ENCODE results near the gene NDUFS8. TPM values are rescaled to one million over a fixed set of nuclear protein-coding genes. Genes with fewer than 3 reads are reported as not detected.

NDUFS8 gene
- total RNA-seq, 1 donor from 2014 or later, result 125 TPM

DNA sequence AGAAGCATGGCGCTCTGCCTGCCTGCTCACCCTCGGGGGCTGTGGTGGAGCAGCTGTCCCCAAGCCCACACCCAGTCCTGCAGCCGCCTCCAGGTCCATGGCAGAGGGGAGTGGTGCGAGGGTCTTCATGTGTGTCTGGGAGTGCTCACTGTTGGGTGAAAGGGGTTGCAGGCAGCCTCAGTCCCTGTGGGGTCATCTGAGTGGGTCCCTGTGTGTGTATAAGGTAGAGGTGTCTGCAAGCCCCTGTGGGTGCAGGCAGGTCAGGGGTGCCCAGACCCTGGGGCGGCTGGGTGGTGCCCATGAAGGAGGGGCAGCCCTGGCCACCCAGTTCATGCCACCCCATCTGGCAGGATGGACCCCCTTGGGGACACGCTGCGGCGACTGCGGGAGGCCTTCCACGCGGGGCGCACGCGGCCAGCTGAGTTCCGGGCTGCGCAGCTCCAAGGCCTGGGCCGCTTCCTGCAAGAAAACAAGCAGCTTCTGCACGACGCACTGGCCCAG lies 15.5 kb upstream of the NDUFS8 start:
- no peaks in the 10 kb centered on the region for H3K9me3 Mint-ChIP-seq
- no peak overlapping the region for H3K27ac Mint-ChIP-seq
- intact Hi-C loops (cut with micrococcal nuclease), result no loop called here
- H3K27me3 Mint-ChIP-seq (ENCODE audit: low read depth), result no peaks in the 10 kb centered on the region
- no peak overlapping the region for H3K4me3 Mint-ChIP-seq (ENCODE audit: low read depth)
- DNase-seq (ENCODE audit: low spot score), result no peak
- no peaks in the 10 kb centered on the region for H3K4me1 Mint-ChIP-seq (ENCODE audit: low read depth)
- H3K36me3 Mint-ChIP-seq (ENCODE audit: low read depth), result no peaks in the 10 kb centered on the region

DNA sequence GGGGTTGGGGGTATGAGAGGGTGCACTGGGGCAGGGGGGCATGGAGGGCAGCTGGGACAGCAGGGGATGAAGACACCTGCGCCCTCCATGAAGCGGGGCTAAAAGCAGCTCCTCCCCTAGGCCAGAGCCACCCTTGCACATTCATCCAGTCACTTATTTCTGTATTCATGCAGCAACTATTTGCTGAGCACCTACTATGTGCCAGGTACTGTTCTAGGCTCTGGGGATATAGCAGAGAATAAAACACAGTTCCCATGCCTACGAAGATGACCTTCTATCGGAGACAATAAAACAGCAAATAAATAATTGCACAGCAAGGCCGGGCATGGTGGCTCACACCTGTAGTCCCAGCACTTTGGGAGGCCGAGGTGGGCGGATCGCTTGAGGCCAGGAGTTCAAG lies 15.0 kb upstream of the NDUFS8 start:
- Mint-ChIP-seq H3K4me1 (ENCODE audit: low read depth) (no peaks in the 10 kb centered on the region), H3K27me3 (ENCODE audit: low read depth) (no peaks in the 10 kb centered on the region), H3K36me3 (ENCODE audit: low read depth) (no peaks in the 10 kb centered on the region), H3K4me3 (ENCODE audit: low read depth) (no peak overlapping the region), H3K27ac (no peak overlapping the region), H3K9me3 (no peaks in the 10 kb centered on the region)
- intact Hi-C loops (cut with micrococcal nuclease), result no loop called here
- no peak for DNase-seq (ENCODE audit: low spot score)

DNA sequence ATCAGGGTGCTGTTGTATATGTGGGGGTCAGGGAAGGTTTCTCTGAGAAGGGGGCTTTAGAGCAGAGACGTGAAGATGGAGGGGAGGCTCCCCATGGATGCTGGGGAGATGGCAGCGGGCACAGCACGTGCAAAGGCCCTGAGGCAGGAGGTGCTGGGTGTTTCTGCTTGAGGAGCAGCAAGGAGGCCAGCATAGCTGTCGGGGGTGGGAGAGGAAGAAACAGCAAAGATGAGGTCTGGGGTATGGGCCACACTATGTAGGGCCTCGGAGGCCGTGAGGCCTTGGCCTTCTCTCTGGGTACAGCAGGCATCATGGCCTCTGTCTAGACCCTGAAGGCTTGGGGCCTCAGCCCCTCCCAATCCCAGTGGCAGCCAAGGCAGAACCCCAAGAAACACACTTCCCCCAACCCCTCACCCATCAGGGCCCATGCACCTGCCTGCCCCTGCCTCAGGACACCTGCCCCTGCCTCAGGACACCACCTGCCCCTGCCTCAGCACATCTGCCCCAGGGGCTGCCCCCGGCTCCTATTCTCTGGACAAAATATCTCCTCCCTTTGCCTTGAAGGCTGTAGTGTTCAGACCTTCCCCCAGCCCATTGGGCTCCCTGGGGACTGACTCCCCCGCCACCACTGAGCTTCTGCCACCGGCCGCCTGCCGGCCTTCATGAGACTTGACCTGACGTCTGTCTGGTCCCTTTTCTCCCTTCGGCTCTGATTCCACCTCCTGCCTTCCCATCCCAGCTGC lies 14.1 kb upstream of the NDUFS8 start:
- no peak for DNase-seq (ENCODE audit: low spot score)
- no peak overlapping the region for H3K4me3 Mint-ChIP-seq (ENCODE audit: low read depth)
- H3K27me3 Mint-ChIP-seq (ENCODE audit: low read depth), result no peaks in the 10 kb centered on the region
- H3K9me3 Mint-ChIP-seq, result no peaks in the 10 kb centered on the region
- no peak overlapping the region for H3K27ac Mint-ChIP-seq
- no peaks in the 10 kb centered on the region for H3K36me3 Mint-ChIP-seq (ENCODE audit: low read depth)
- no peaks in the 10 kb centered on the region for H3K4me1 Mint-ChIP-seq (ENCODE audit: low read depth)
- intact Hi-C loops (cut with micrococcal nuclease), result no loop called here

DNA sequence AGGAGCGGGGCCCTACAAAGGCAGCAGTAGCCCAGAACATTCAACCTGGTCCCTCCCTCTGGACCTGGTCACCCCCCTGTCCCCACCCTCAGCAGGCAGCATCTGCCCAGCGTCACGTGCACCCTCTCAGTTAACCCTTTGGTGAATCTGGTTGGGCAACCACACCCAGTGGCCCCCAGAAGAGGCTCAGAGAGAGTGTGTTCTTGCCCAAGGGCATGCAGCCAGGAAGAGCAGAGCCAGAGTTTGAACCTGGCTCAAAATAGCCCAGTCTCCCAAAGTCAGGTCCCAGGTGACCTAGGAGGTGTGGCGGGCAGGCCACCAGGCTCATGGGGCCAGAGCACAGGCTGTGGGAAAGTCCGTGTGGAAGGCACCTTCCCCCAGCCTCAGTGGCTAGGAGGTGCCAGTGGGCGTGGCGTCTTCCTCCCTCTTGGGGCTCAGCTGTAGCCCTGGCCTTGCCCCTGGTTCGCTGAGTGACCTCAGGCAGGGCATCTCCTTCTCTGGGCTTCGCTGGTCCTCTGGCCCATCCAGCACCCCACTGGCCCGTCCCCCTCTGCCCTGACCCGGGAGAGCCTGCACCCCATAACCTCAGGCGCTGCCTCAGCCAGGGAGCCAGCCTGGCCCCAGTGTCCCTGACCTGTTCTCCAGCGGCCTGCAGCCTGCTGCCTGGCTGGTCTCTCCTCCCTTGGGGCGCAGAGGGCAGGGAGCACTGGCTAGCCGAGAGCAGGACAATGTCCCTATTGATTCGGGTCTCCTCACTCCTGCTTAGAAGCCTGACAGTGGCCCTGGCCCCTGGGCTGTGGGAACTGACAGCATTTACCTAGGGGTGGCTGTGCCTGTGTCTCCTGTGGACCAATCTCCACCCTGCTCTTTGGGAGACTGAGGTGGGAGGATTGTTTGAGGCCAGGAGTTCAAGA lies 13.3 kb upstream of the NDUFS8 start:
- Mint-ChIP-seq H3K9me3 (no peaks in the 10 kb centered on the region), H3K27me3 (ENCODE audit: low read depth) (no peaks in the 10 kb centered on the region), H3K27ac (no peak overlapping the region), H3K4me3 (ENCODE audit: low read depth) (no peak overlapping the region), H3K36me3 (ENCODE audit: low read depth) (no peaks in the 10 kb centered on the region), H3K4me1 (ENCODE audit: low read depth) (no peaks in the 10 kb centered on the region)
- DNase-seq (ENCODE audit: low spot score), result no peak
- intact Hi-C loops (cut with micrococcal nuclease), result no loop called here

DNA sequence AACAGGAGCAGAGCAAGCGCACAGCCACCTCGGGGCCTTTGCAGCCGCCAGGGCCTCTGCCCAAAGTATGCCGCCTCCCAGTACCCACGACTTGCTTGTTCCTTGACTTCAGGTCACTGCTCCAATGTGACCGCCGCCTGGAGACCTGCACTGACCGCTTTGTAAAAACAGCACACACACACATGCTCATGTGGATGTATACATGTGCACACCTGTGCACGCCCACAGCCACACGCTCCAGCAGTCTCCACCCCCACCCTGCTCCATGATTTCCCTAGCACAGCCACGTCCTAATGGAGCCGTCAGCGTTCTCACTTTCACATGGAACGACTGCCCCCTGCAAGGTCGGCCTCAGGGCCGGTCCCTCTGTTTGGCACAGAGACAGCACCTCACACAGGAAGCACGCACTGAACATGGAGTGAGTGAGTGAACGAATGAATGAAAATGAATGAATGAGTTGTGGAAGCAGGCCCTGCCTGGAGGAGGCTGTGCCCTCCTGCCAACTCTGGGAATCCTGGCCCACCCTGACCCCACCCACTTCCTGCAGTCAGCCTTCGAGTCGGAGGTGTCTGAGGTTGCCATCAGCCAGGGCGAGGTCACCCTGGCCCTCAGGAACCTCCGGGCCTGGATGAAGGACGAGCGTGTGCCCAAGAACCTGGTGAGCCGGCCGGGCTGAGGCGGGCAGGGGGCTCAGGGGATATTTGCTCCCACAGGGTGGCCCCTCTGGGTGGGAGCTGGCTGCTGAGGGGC lies 12.3 kb upstream of the NDUFS8 start:
- no peak overlapping the region for H3K4me3 Mint-ChIP-seq (ENCODE audit: low read depth)
- intact Hi-C loops (cut with micrococcal nuclease), result no loop called here
- no peak for DNase-seq (ENCODE audit: low spot score)
- no peaks in the 10 kb centered on the region for H3K27me3 Mint-ChIP-seq (ENCODE audit: low read depth)
- H3K9me3 Mint-ChIP-seq, result no peaks in the 10 kb centered on the region
- H3K36me3 Mint-ChIP-seq (ENCODE audit: low read depth), result no peaks in the 10 kb centered on the region
- H3K4me1 Mint-ChIP-seq (ENCODE audit: low read depth), result no peaks in the 10 kb centered on the region
- H3K27ac Mint-ChIP-seq, result no peak overlapping the region

DNA sequence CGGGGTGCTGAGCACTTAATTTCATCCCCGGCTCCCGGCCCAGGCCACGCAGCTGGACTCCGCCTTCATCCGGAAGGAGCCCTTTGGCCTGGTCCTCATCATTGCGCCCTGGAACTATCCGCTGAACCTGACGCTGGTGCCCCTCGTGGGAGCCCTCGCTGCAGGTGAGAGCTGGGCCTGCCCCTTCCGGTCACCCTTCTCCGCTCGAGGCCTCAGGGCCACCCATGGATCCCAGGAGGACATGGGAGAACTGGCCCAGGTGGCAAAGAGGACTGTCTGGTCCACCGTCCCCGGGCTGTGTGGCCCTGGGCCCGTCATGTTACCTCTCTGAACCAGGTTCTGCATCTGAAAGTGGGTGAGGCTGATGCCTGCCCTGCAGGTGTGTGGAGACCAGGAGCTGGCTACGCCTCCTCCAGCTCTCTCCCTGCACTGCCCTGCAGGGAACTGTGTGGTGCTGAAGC lies 11.7 kb upstream of the NDUFS8 start:
- H3K4me1 Mint-ChIP-seq (ENCODE audit: low read depth), result no peaks in the 10 kb centered on the region
- H3K27ac Mint-ChIP-seq, result no peak overlapping the region
- H3K27me3 Mint-ChIP-seq (ENCODE audit: low read depth), result no peaks in the 10 kb centered on the region
- no peak for DNase-seq (ENCODE audit: low spot score)
- H3K9me3 Mint-ChIP-seq, result no peaks in the 10 kb centered on the region
- no peak overlapping the region for H3K4me3 Mint-ChIP-seq (ENCODE audit: low read depth)
- no peaks in the 10 kb centered on the region for H3K36me3 Mint-ChIP-seq (ENCODE audit: low read depth)
- intact Hi-C loops (cut with micrococcal nuclease), result no loop called here

DNA sequence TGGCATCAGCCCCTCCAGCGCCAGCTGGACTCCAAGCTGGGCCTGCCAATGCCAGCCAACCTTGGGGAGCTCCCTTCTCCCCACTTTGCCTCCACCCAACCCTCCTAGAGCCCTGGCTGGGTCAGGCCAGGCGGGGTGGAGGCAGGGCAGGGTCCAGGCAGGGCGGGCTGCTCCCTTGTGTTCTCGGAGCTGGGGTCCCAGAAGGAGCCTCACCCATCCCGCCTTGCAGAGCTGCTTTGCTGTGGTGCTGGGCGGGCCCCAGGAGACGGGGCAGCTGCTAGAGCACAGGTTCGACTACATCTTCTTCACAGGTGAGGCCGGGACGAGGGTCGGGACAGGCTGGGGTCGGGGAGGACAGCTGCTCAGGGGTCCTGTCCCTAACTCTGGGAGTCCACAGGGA lies 11.0 kb upstream of the NDUFS8 start:
- Mint-ChIP-seq H3K36me3 (ENCODE audit: low read depth) (no peaks in the 10 kb centered on the region), H3K9me3 (no peaks in the 10 kb centered on the region), H3K4me1 (ENCODE audit: low read depth) (no peaks in the 10 kb centered on the region), H3K4me3 (ENCODE audit: low read depth) (no peak overlapping the region), H3K27ac (no peak overlapping the region), H3K27me3 (ENCODE audit: low read depth) (no peaks in the 10 kb centered on the region)
- intact Hi-C loops (cut with micrococcal nuclease), result no loop called here
- DNase-seq (ENCODE audit: low spot score), result no peak

DNA sequence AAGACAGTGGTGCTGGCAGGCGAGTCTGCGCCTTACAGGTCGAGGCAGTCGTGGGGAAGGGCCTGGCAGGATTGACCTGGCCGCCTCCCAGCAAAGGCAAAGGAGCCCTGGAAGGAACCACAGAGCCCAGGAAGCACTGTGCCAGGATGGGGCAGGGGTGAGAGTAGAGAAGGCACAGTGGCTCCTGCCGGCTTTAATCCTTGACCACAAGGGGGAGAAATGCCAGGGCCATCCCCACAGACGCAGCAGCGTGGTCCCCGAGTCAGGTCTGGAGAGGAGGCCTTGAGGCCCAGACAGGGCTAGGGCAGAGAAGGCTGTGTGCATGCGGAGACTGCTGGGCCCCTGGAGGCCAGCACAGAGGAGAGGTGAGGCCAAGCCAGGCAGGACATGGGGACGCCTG lies 9.9 kb upstream of the NDUFS8 start:
- Mint-ChIP-seq H3K27me3 (ENCODE audit: low read depth) (no peaks in the 10 kb centered on the region), H3K27ac (no peak overlapping the region), H3K4me3 (ENCODE audit: low read depth) (no peak overlapping the region), H3K9me3 (no peaks in the 10 kb centered on the region), H3K36me3 (ENCODE audit: low read depth) (no peaks in the 10 kb centered on the region), H3K4me1 (ENCODE audit: low read depth) (no peaks in the 10 kb centered on the region)
- intact Hi-C loops (cut with micrococcal nuclease), result no loop called here
- no peak for DNase-seq (ENCODE audit: low spot score)

DNA sequence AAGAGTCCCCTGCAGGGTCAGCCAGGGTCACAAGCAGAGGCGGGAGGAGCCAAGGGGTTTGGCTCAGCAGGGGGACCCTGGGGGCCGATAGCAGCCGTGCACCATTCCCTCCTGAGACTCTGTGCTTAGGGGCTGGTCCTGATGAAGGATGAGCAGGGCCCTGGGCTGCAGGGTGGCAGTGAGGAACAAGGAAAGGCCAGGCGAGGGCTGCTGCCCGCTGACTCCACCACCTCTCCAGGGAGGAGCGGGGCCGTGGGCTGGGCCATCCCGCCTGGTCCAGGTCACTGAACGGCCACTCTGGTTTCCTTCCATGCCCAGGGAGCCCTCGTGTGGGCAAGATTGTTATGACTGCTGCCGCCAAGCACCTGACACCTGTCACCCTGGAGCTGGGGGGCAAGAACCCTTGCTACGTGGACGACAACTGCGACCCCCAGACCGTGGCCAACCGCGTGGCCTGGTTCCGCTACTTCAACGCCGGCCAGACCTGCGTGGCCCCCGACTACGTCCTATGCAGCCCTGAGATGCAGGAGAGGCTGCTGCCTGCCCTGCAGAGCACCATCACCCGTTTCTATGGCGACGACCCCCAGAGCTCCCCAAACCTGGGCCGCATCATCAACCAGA lies 9.2 kb upstream of the NDUFS8 start:
- Mint-ChIP-seq H3K9me3 (no peaks in the 10 kb centered on the region), H3K27ac (no peak overlapping the region), H3K4me1 (ENCODE audit: low read depth) (no peaks in the 10 kb centered on the region), H3K27me3 (ENCODE audit: low read depth) (no peaks in the 10 kb centered on the region), H3K36me3 (ENCODE audit: low read depth) (no peaks in the 10 kb centered on the region), H3K4me3 (ENCODE audit: low read depth) (no peak overlapping the region)
- intact Hi-C loops (cut with micrococcal nuclease), result no loop called here
- DNase-seq (ENCODE audit: low spot score), result no peak

DNA sequence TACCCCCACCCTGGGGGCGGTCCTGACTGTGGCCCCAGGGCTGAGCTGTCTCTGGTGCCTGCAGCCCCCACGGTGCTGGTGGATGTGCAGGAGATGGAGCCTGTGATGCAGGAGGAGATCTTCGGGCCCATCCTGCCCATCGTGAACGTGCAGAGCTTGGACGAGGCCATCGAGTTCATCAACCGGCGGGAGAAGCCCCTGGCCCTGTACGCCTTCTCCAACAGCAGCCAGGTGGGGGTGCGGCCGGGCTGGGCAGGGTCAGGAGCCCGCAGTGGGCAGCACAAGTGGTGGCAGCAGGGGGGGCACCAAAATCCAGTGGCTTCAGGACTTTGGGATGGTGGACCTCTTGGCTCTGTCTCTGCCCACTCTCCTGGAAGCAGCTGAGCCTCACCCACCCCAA lies 8.0 kb upstream of the NDUFS8 start:
- no peak overlapping the region for H3K27ac Mint-ChIP-seq
- no peak for DNase-seq (ENCODE audit: low spot score)
- H3K9me3 Mint-ChIP-seq, result no peaks in the 10 kb centered on the region
- H3K27me3 Mint-ChIP-seq (ENCODE audit: low read depth), result no peaks in the 10 kb centered on the region
- no peaks in the 10 kb centered on the region for H3K36me3 Mint-ChIP-seq (ENCODE audit: low read depth)
- H3K4me3 Mint-ChIP-seq (ENCODE audit: low read depth), result no peak overlapping the region
- H3K4me1 Mint-ChIP-seq (ENCODE audit: low read depth), result no peaks in the 10 kb centered on the region
- intact Hi-C loops (cut with micrococcal nuclease), result no loop called here

DNA sequence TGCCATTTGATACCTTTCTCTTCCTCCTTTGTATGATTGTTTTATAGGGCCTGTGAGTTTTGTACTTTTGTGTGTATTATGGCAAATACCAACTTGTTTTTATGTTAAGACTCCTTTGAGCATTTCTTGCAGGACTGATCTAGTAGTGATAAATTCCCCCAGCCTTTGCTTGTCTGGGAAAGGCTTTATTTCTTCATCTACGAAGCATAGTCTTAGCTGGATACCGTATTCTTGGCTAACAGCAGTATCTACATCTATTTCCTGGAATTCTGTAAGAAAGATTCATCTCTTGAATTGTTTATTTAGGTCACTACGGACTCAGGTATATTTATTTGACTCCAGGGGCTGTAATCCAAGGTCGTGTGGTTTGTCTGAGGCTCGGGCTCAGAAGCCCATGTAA lies 6.0 kb upstream of the NDUFS8 start:
- intact Hi-C loops (cut with micrococcal nuclease), result no loop called here
- Mint-ChIP-seq H3K27me3 (ENCODE audit: low read depth) (no peaks in the 10 kb centered on the region), H3K36me3 (ENCODE audit: low read depth) (no peaks in the 10 kb centered on the region), H3K4me1 (ENCODE audit: low read depth) (peaks cover 12% of the 10 kb centered on the region), H3K27ac (no peak overlapping the region), H3K9me3 (no peaks in the 10 kb centered on the region), H3K4me3 (ENCODE audit: low read depth) (no peak overlapping the region)
- no peak for DNase-seq (ENCODE audit: low spot score)

DNA sequence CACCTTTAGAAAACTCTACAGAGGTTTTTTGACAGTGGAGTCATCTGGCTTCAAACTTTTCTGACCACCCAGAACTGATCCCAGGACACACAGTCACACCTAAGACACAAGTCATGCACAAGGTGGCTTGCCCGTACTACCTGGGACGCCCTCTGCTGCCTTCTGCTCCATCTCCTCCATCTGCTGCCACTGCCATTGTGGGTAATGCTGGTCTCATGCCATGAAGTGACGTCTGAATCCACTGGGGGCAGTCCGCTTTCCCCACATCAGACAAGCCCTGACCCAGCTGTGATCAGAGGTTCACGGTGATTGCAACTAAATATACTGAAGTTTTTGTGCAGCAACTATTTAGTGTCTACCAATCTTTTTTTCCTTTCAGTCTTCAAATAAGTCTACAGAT lies 5.4 kb upstream of the NDUFS8 start:
- intact Hi-C loops (cut with micrococcal nuclease), result no loop called here
- no peak overlapping the region for H3K27ac Mint-ChIP-seq
- H3K27me3 Mint-ChIP-seq (ENCODE audit: low read depth), result no peaks in the 10 kb centered on the region
- H3K9me3 Mint-ChIP-seq, result no peaks in the 10 kb centered on the region
- no peak overlapping the region for H3K4me3 Mint-ChIP-seq (ENCODE audit: low read depth)
- no peak for DNase-seq (ENCODE audit: low spot score)
- no peaks in the 10 kb centered on the region for H3K36me3 Mint-ChIP-seq (ENCODE audit: low read depth)
- peaks cover 15% of the 10 kb centered on the region for H3K4me1 Mint-ChIP-seq (ENCODE audit: low read depth)
